ENCODE measurements around the gene CLDND1. TPM values are rescaled to one million over a fixed set of nuclear protein-coding genes. Genes with fewer than 3 reads are reported as not detected.

CLDND1 gene
- total and polyA plus RNA-seq, 9 donors, result 75.3 to 155 (median 93.4) TPM

GRCh38 chr3:98565237-98565643 lies 42.5 kb upstream of the CLDND1 start:
- Histone ChIP-seq H3K9me3 (no peaks in the 10 kb centered on the region), H3K27ac (no peak overlapping the region), H3K4me3 (no peak overlapping the region), H3K27me3 (no peaks in the 10 kb centered on the region), H3K4me1 (ENCODE audit: insufficient read depth) (no peaks in the 10 kb centered on the region), H3K36me3 (no peaks in the 10 kb centered on the region)
- DNase-seq, result no peak
- intact Hi-C loops (cut with DNase I), result no loop called here
- WGBS, 3 donors, result 51 to 81% (median 78%) methylated on average over 3 of the region's 3 CpGs
- no peak for TF ChIP-seq POLR2A (IDR thresholded peaks at IDR 0.05)
- TF ChIP-seq, protein P1, sequence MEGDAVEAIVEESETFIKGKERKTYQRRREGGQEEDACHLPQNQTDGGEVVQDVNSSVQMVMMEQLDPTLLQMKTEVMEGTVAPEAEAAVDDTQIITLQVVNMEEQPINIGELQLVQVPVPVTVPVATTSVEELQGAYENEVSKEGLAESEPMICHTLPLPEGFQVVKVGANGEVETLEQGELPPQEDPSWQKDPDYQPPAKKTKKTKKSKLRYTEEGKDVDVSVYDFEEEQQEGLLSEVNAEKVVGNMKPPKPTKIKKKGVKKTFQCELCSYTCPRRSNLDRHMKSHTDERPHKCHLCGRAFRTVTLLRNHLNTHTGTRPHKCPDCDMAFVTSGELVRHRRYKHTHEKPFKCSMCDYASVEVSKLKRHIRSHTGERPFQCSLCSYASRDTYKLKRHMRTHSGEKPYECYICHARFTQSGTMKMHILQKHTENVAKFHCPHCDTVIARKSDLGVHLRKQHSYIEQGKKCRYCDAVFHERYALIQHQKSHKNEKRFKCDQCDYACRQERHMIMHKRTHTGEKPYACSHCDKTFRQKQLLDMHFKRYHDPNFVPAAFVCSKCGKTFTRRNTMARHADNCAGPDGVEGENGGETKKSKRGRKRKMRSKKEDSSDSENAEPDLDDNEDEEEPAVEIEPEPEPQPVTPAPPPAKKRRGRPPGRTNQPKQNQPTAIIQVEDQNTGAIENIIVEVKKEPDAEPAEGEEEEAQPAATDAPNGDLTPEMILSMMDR (IDR thresholded peaks at IDR 0.05), result no peak
- TF ChIP-seq EP300 (IDR thresholded peaks at IDR 0.05), result no peak

- no peak for DNase-seq
- Histone ChIP-seq H3K36me3 (no peaks in the 10 kb centered on the region), H3K4me3 (no peak overlapping the region), H3K9me3 (no peaks in the 10 kb centered on the region), H3K27me3 (no peaks in the 10 kb centered on the region), H3K4me1 (ENCODE audit: insufficient read depth) (no peaks in the 10 kb centered on the region), H3K27ac (no peak overlapping the region)
- intact Hi-C loops (cut with DNase I), result no loop called here
- WGBS, 3 donors, result 66 to 78% (median 73%) methylated on average over 7 of the region's 7 CpGs
- TF ChIP-seq EP300 (IDR thresholded peaks at IDR 0.05) (no peak), POLR2A (IDR thresholded peaks at IDR 0.05) (no peak)
- TF ChIP-seq, protein P1 (IDR thresholded peaks at IDR 0.05), result no peak
These were observed 41.7 kb upstream of the CLDND1 start for GRCh38 chr3:98564282-98565005.

GRCh38 chr3:98563661-98564281 lies 41.1 kb upstream of the CLDND1 start:
- H3K27me3 ChIP-seq, result no peaks in the 10 kb centered on the region
- H3K27ac ChIP-seq, result no peak overlapping the region
- no peak overlapping the region for H3K4me3 ChIP-seq
- no peaks in the 10 kb centered on the region for H3K4me1 ChIP-seq (ENCODE audit: insufficient read depth)
- WGBS, 3 donors, result 79 to 80% (median 80%) methylated on average over 4 of the region's 4 CpGs
- intact Hi-C loops (cut with DNase I), result no loop called here
- no peak for DNase-seq
- H3K9me3 ChIP-seq, result no peaks in the 10 kb centered on the region
- H3K36me3 ChIP-seq, result no peaks in the 10 kb centered on the region
- TF ChIP-seq, protein P1 (IDR thresholded peaks at IDR 0.05), result no peak
- TF ChIP-seq EP300 (IDR thresholded peaks at IDR 0.05) (no peak), POLR2A (IDR thresholded peaks at IDR 0.05) (no peak)

GRCh38 chr3:98561727-98562521 lies 39.2 kb upstream of the CLDND1 start:
- intact Hi-C loops (cut with DNase I), result no loop called here
- Histone ChIP-seq H3K27ac (no peak overlapping the region), H3K9me3 (no peaks in the 10 kb centered on the region), H3K4me3 (no peak overlapping the region), H3K4me1 (ENCODE audit: insufficient read depth) (no peaks in the 10 kb centered on the region), H3K27me3 (no peaks in the 10 kb centered on the region), H3K36me3 (no peaks in the 10 kb centered on the region)
- DNase-seq, result no peak
- 79 to 89% (median 79%) methylated on average over 5 of the region's 5 CpGs for WGBS, 3 donors
- TF ChIP-seq, protein P1 (IDR thresholded peaks at IDR 0.05), result no peak
- TF ChIP-seq EP300 (IDR thresholded peaks at IDR 0.05) (no peak), POLR2A (IDR thresholded peaks at IDR 0.05) (no peak)

Data from ovary (tissue), 9 donors.